Stomach (tissue), 4 donors: ENCODE data around the gene SYT2.

Experiments used
- CTCF ChIP-seq, 7 experiments: fragments of 450-650 bp in 4 of 7; fragments of 200-600 bp in 3 of 7; sonication (generic) in 3 of 7; IDR thresholded peaks; one replicate each; pipeline ENCODE4 v1.5.1; 2016 to 2019; ENCODE audit warnings: antibody characterized with exemption in 7 of 7, control low read depth in 2 of 7, mild to moderate bottlenecking in 1 of 7
- EP300 ChIP-seq: sonication (generic); formaldehyde crosslinking; IDR thresholded peaks from one replicate; pipeline ENCODE4 v1.6.1; 2017; ENCODE audit warnings: antibody characterized with exemption
- POLR2A ChIP-seq, 4 donors: fragments of 450-650 bp; IDR thresholded peaks; one replicate each; pipeline ENCODE4 v1.6.1; 2016; ENCODE audit warnings: antibody characterized with exemption in 4 of 4, control low read depth in 2 of 4, mild to moderate bottlenecking in 1 of 4, moderate library complexity in 1 of 4
- POLR2AphosphoS5 ChIP-seq, 3 donors: sonication (generic); formaldehyde crosslinking; IDR thresholded peaks; one replicate each; pipeline ENCODE4 v1.6.1; 2016; ENCODE audit warnings: antibody characterized with exemption in 3 of 3

DNA sequence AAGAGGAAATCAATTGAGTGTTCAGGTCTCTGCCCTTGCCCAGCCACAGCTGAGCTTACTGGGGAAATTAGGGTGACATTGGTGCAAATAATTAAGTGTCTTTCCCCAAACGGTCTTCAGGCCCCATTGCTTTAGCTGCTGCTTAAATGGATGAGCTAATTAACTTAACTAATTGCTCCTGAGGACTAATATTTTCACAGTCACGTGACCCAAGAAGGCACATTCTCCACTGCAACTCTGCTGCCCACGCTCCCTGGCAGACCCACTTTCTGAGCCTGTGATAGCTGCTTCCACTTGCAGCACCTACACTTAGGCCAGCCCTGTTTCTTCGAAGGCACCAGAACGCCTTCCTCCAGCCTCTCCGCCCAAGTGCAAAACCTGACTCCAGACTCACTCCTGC is 56.2 kb downstream of the SYT2 start:
- TF ChIP-seq POLR2A (IDR thresholded peaks at IDR 0.05), result no peak
- no peak for TF ChIP-seq CTCF (IDR thresholded peaks at IDR 0.05)
- no peak for TF ChIP-seq EP300
- TF ChIP-seq POLR2AphosphoS5 (IDR thresholded peaks at IDR 0.05), result no peak
